Endothelial cell of umbilical vein (primary cell): ENCODE data around the gene OLFML2A. TPM values are rescaled to one million over a fixed set of nuclear protein-coding genes. Genes with fewer than 3 reads are reported as not detected.

Experiments used
- BruUV-seq: library from RNA; stranded (reverse); fragments of 400-500 nt; replicated peaks from 2 replicates; lab custom pipeline; 2021; lab: Mats Ljungman, UMichigan
- CTCF ChIA-PET: fragments of 300-600, 350-600 bp; sonication (Branson Sonifier 250); formaldehyde crosslinking; loops from one replicate; lab custom pipeline; 2021; ENCODE audit warnings: antibody characterized with exemption, inconsistent platforms; lab: Charles Lee
- POLR2A ChIA-PET: fragments of 300-600, 350-600 bp; sonication (Branson Sonifier 250); formaldehyde crosslinking; loops from one replicate; lab custom pipeline; 2021; ENCODE audit warnings: antibody characterized with exemption, inconsistent platforms; lab: Charles Lee
- DNase-seq: peaks from one replicate; pipeline ENCODE4 v3.0.0-alpha.2; 2011; ENCODE audit warnings: low read depth, low spot score
- FAIRE-seq: peaks from 2 replicates; lab custom pipeline; 2011; peaks lifted over from hg19 to GRCh38; lab: Jason Lieb, UNC
- H2AFZ ChIP-seq: 2 replicates; pipeline ENCODE4 v1.6.0; 2012; ENCODE audit warnings: low read depth, low read length, control low read depth, inconsistent platforms
- H3K27ac ChIP-seq: 2 replicates; pipeline ENCODE4 v1.5.1; 2011; ENCODE audit warnings: low read depth, mild to moderate bottlenecking, control low read depth, low read length, moderate library complexity; ENCODE audit not compliant: insufficient read depth
- H3K27me3 ChIP-seq, 2 experiments: 2 replicates each; pipeline versions ENCODE4 v1.6.0 to v1.6.1; 2011; ENCODE audit warnings: low read length in 2 of 2, mixed read lengths in 1 of 2; ENCODE audit not compliant: control insufficient read depth in 2 of 2, insufficient read depth in 2 of 2
- H3K36me3 ChIP-seq, 2 experiments: 2 replicates in 1 of 2; 3 replicates in 1 of 2; pipeline ENCODE4 v1.5.1; 2011; ENCODE audit warnings: low read length in 2 of 2, mild to moderate bottlenecking in 1 of 2, moderate library complexity in 1 of 2; ENCODE audit not compliant: control insufficient read depth in 2 of 2, insufficient read depth in 2 of 2; ENCODE audit errors: extremely low read depth in 1 of 2
- H3K4me1 ChIP-seq: 3 replicates; pipeline ENCODE4 v1.5.1; 2011; ENCODE audit warnings: mild to moderate bottlenecking, low read length; ENCODE audit not compliant: control insufficient read depth, insufficient read depth; ENCODE audit errors: extremely low read depth
- H3K4me2 ChIP-seq: 2 replicates; pipeline ENCODE4 v1.6.1; 2011; ENCODE audit warnings: low read length, control low read depth, mixed read lengths; ENCODE audit not compliant: insufficient read depth
- H3K4me3 ChIP-seq, 3 experiments: fragments of 200-600 bp in 1 of 3; sonication (generic), shearing (Covaris generic) in 1 of 3; replicated peaks in 1 of 3; 2 replicates each; pipeline ENCODE4 v1.5.1; 2011 to 2016; ENCODE audit warnings: control low read depth in 3 of 3, low read length in 3 of 3, mild to moderate bottlenecking in 2 of 3, inconsistent platforms in 1 of 3, low read depth in 1 of 3, moderate library complexity in 1 of 3; ENCODE audit not compliant: insufficient read depth in 1 of 3
- H3K79me2 ChIP-seq: 2 replicates; pipeline ENCODE4 v1.6.0; 2012; ENCODE audit warnings: low read length, inconsistent platforms; ENCODE audit not compliant: control insufficient read depth, insufficient read depth
- H3K9ac ChIP-seq: replicated peaks from 2 replicates; pipeline ENCODE3; 2011; ENCODE audit warnings: low read length, control low read depth; ENCODE audit not compliant: insufficient read depth; ENCODE audit errors: extremely low read depth
- H3K9me1 ChIP-seq: replicated peaks from 3 replicates; pipeline ENCODE4 v1.6.0; 2011; ENCODE audit warnings: mild to moderate bottlenecking, low read length; ENCODE audit not compliant: control insufficient read depth, insufficient read depth; ENCODE audit errors: extremely low read depth
- H3K9me3 ChIP-seq: replicated peaks from 2 replicates; pipeline ENCODE4 v1.5.1; 2012; ENCODE audit warnings: low read length, inconsistent platforms; ENCODE audit not compliant: control insufficient read depth, insufficient read depth
- H4K20me1 ChIP-seq: replicated peaks from 2 replicates; pipeline ENCODE3; 2011; ENCODE audit warnings: mild to moderate bottlenecking, low read length; ENCODE audit not compliant: control insufficient read depth, insufficient read depth; ENCODE audit errors: extremely low read depth
- MAX ChIP-seq: IDR thresholded peaks from 2 replicates; pipeline ENCODE4 v1.6.1; 2011; ENCODE audit not compliant: insufficient read depth, insufficient read length
- MYC ChIP-seq: IDR thresholded peaks from one replicate; pipeline ENCODE4 v1.6.1; 2011; ENCODE audit warnings: mild to moderate bottlenecking, low read depth, low read length
- POLR2AphosphoS5 ChIP-seq: IDR thresholded peaks from 2 replicates; pipeline ENCODE4 v1.6.1; 2012; ENCODE audit warnings: low read depth, mild to moderate bottlenecking, control low read depth, low read length, moderate library complexity; ENCODE audit not compliant: insufficient read depth
- dilution Hi-C: fragments of 300-500 bp; cut with MboI; formaldehyde crosslinking; loops from one replicate; pipeline ENCODE4 v1.15.0; 2019; ENCODE audit warnings: low sequenced_read_pairs; ENCODE audit not compliant: extremely low pct_ligation_motif_present
- intact Hi-C: fragments of 100-400 bp; cut with micrococcal nuclease; formaldehyde crosslinking; loops from one replicate; pipeline ENCODE4 v1.10.0; 2022
- polyA plus RNA-seq, 4 experiments: library from polyadenylated mRNA; depleted of rRNA in 3 of 4; stranded (reverse) in 3 of 4; unstranded in 1 of 4; fragments of >200 nt; gene quantifications; 2 replicates each; pipeline versions ENCODE4 v1.2.1 to v1.2.3, GENCODE V29; 2011 to 2012; ENCODE audit warnings: missing spikeins in 1 of 4
- total RNA-seq: library from RNA; stranded (reverse); gene quantifications from 2 replicates; pipeline ENCODE4 v1.2.3, GENCODE V29; 2021
- TF ChIP-seq, protein P1 (sequence below), 2 donors: IDR thresholded peaks; 1 replicate in 1 of 2; 2 replicates in 1 of 2; pipeline ENCODE4 v1.5.1; 2011; ENCODE audit warnings: low read length in 2 of 2, mild to moderate bottlenecking in 2 of 2, moderate library complexity in 2 of 2, control low read depth in 1 of 2, inconsistent platforms in 1 of 2, low read depth in 1 of 2; ENCODE audit not compliant: insufficient read depth in 1 of 2; ENCODE audit errors: extremely low read depth in 1 of 2

OLFML2A gene
- total and polyA plus RNA-seq, 2 donors (not counting 3 experiments of a cell fraction or from before 2014, with no cell fraction given), result 0.92 to 1.1 TPM

GRCh38 chr9:124773473-124774128 is 3.3 kb upstream of the OLFML2A start:
- H4K20me1 ChIP-seq, result no peaks in the 10 kb centered on the region
- H3K9me3 ChIP-seq, result no peaks in the 10 kb centered on the region
- ChIA-PET POLR2A (no interaction called here), CTCF (interaction anchor here (0.8 to 11.2 kb wide), 12 partner anchors 8 to 598 kb away, joined by 3 to 967 read pairs (median 3); partner anchors contain the start of genes ARPC5L, RPL35, SCAI and WDR38)
- intact Hi-C loops, result loop anchor here (1.0 to 5.0 kb wide), 5 partner anchors 80 to 601 kb away; partner anchors contain the start of genes HSPA5, SCAI and WDR38
- TF ChIP-seq POLR2AphosphoS5 (no peak), MAX (no peak), MYC (no peak)
- TF ChIP-seq, protein P1, sequence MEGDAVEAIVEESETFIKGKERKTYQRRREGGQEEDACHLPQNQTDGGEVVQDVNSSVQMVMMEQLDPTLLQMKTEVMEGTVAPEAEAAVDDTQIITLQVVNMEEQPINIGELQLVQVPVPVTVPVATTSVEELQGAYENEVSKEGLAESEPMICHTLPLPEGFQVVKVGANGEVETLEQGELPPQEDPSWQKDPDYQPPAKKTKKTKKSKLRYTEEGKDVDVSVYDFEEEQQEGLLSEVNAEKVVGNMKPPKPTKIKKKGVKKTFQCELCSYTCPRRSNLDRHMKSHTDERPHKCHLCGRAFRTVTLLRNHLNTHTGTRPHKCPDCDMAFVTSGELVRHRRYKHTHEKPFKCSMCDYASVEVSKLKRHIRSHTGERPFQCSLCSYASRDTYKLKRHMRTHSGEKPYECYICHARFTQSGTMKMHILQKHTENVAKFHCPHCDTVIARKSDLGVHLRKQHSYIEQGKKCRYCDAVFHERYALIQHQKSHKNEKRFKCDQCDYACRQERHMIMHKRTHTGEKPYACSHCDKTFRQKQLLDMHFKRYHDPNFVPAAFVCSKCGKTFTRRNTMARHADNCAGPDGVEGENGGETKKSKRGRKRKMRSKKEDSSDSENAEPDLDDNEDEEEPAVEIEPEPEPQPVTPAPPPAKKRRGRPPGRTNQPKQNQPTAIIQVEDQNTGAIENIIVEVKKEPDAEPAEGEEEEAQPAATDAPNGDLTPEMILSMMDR (IDR thresholded peaks at IDR 0.05; ENCODE audit: extremely low read depth in 1 of 2, insufficient read depth in 1 of 2, low read depth in 1 of 2, low read length in 2 of 2), result no peak
- no TSS peak for BruUV-seq
- no peak for DNase-seq
- H3K4me2 ChIP-seq, result no peak overlapping the region
- H3K9ac ChIP-seq, result no peak overlapping the region
- H3K4me1 ChIP-seq, result peaks cover 16% of the 10 kb centered on the region
- H3K9me1 ChIP-seq, result no peaks in the 10 kb centered on the region
- FAIRE-seq, result no peak
- H3K79me2 ChIP-seq, result no peaks in the 10 kb centered on the region
- no peaks in the 10 kb centered on the region for H3K36me3 ChIP-seq
- no peak overlapping the region for H3K27ac ChIP-seq
- dilution Hi-C loops, result no loop called here
- H2AFZ ChIP-seq, result no peak overlapping the region
- H3K27me3 ChIP-seq, result peaks cover 19 to 24% of the 10 kb centered on the region in 2 experiments
- H3K4me3 ChIP-seq, result no peak overlapping the region
